ENCODE measurements around the gene ROBO2.

The ROBO2 gene

DNA sequence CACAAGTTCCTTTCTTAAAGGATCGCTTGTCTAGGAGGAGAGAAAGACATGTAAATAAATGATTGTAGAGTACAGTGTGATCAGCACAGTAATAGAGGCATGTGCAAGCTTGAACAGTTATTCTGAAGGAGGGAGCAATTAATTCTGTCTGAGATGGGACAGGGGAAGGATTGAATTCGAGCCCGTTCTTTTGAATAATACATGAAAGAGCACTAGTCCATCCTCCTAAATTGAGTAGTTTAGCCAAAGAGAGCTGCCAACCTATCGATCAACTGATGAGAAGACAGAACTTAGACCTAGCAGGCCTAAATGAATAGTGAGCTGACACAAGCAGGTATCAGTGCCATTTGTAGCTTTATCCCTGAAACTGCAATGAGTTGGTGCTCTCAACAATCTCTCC, 142.4 kb downstream of the ROBO2 start:
- no peak for DNase-seq (ENCODE audit: low read depth)
- TF ChIP-seq, protein P1, sequence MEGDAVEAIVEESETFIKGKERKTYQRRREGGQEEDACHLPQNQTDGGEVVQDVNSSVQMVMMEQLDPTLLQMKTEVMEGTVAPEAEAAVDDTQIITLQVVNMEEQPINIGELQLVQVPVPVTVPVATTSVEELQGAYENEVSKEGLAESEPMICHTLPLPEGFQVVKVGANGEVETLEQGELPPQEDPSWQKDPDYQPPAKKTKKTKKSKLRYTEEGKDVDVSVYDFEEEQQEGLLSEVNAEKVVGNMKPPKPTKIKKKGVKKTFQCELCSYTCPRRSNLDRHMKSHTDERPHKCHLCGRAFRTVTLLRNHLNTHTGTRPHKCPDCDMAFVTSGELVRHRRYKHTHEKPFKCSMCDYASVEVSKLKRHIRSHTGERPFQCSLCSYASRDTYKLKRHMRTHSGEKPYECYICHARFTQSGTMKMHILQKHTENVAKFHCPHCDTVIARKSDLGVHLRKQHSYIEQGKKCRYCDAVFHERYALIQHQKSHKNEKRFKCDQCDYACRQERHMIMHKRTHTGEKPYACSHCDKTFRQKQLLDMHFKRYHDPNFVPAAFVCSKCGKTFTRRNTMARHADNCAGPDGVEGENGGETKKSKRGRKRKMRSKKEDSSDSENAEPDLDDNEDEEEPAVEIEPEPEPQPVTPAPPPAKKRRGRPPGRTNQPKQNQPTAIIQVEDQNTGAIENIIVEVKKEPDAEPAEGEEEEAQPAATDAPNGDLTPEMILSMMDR (IDR thresholded peaks at IDR 0.05; ENCODE audit: insufficient read depth, low read depth, low read length, missing control alignments), result no peak
- no peak overlapping the region for H3K4me3 ChIP-seq (ENCODE audit: low read length)

- no peak for DNase-seq (ENCODE audit: low read depth)
- TF ChIP-seq, protein P1 (IDR thresholded peaks at IDR 0.05; ENCODE audit: insufficient read depth, low read depth, low read length, missing control alignments), result no peak
- no peak overlapping the region for H3K4me3 ChIP-seq (ENCODE audit: low read length)
Observed at GRCh38 chr3:77186319-77186718, 146.4 kb downstream of the ROBO2 start.

GRCh38 chr3:77186728-77187127, 146.8 kb downstream of the ROBO2 start:
- no peak overlapping the region for H3K4me3 ChIP-seq (ENCODE audit: low read length)
- TF ChIP-seq, protein P1 (IDR thresholded peaks at IDR 0.05; ENCODE audit: insufficient read depth, low read depth, low read length, missing control alignments), result no peak
- peak; percentile 71 for DNase-seq (ENCODE audit: low read depth)

GRCh38 chr3:77188210-77188609, 148.3 kb downstream of the ROBO2 start:
- no peak overlapping the region for H3K4me3 ChIP-seq (ENCODE audit: low read length)
- TF ChIP-seq, protein P1 (IDR thresholded peaks at IDR 0.05; ENCODE audit: insufficient read depth, low read depth, low read length, missing control alignments), result no peak
- DNase-seq (ENCODE audit: low read depth), result no peak

- TF ChIP-seq, protein P1 (IDR thresholded peaks at IDR 0.05; ENCODE audit: insufficient read depth, low read depth, low read length, missing control alignments), result no peak
- DNase-seq (ENCODE audit: low read depth), result no peak
- H3K4me3 ChIP-seq (ENCODE audit: low read length), result no peak overlapping the region
Observed at GRCh38 chr3:77189258-77189657, 149.4 kb downstream of the ROBO2 start.

DNA sequence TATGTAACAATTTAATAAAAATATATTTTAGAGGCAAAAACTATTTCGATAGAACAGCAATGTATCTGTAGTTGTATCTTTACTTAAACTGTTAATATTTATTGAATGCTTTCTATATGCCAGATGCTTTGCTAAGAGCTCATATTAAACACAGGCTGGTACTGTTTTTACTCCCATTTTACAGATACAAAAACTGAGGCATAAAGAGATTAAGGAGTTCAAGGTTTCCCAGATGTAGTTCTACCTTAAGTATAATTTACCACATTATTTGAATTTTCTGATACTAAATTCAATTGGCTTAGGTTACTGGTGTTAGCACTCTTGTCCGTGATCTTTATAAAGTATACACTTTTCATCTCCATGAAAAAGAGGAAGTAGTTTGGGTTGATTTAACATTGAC, 149.8 kb downstream of the ROBO2 start:
- TF ChIP-seq, protein P1 (IDR thresholded peaks at IDR 0.05; ENCODE audit: insufficient read depth, low read depth, low read length, missing control alignments), result no peak
- no peak for DNase-seq (ENCODE audit: low read depth)
- H3K4me3 ChIP-seq (ENCODE audit: low read length), result no peak overlapping the region

GRCh38 chr3:77190374-77190773, 150.5 kb downstream of the ROBO2 start:
- no peak overlapping the region for H3K4me3 ChIP-seq (ENCODE audit: low read length)
- DNase-seq (ENCODE audit: low read depth), result no peak
- TF ChIP-seq, protein P1 (IDR thresholded peaks at IDR 0.05; ENCODE audit: insufficient read depth, low read depth, low read length, missing control alignments), result no peak
